HEK293 (cell line): ENCODE results near the gene MMRN2.

Experiments used
- CTCF ChIA-PET: fragments of 350-600 bp; formaldehyde crosslinking; extraction: SDS; loops from one replicate; lab custom pipeline; 2021; ENCODE audit warnings: antibody characterized with exemption; lab: Yijun Ruan, JAX
- POLR2A ChIA-PET: fragments of 300-600 bp; formaldehyde crosslinking; extraction: SDS; loops from one replicate; lab custom pipeline; 2020; ENCODE audit warnings: antibody characterized with exemption, inconsistent platforms; lab: Yijun Ruan, JAX
- H3K27ac ChIP-seq: fragments of 200-500 bp; sonication (Bioruptor generic); 2 replicates; pipeline ENCODE4 v1.5.1; 2014; ENCODE audit warnings: low read depth, low read length, control low read depth, inconsistent platforms; ENCODE audit errors: extremely low read depth
- H3K36me3 ChIP-seq, 2 experiments: fragments of 200-500 bp in 1 of 2; sonication (Bioruptor generic) in 1 of 2; 1 replicate in 1 of 2; 2 replicates in 1 of 2; pipeline ENCODE4 v1.5.1; 2014 to 2017; ENCODE audit warnings: inconsistent platforms in 2 of 2, low read length in 2 of 2; ENCODE audit not compliant: control insufficient read depth in 2 of 2, insufficient read depth in 1 of 2
- H3K4me1 ChIP-seq: fragments of 200-500 bp; sonication (Bioruptor generic); 2 replicates; pipeline ENCODE4 v1.5.1; 2014; ENCODE audit warnings: mild to moderate bottlenecking, low read length, inconsistent platforms; ENCODE audit not compliant: control insufficient read depth, insufficient read depth
- H3K4me3 ChIP-seq: 2 replicates; pipeline ENCODE4 v1.5.1; 2011; ENCODE audit warnings: low read depth, mild to moderate bottlenecking, control low read depth, low read length, moderate library complexity
- H3K9me3 ChIP-seq: fragments of 200-500 bp; sonication (Bioruptor generic); 2 replicates; pipeline ENCODE4 v1.5.1; 2014; ENCODE audit warnings: low read depth, low read length, inconsistent platforms; ENCODE audit not compliant: control insufficient read depth, insufficient read depth
- CTCF ChIP-seq: fragments of 450-650 bp; formaldehyde crosslinking; IDR thresholded peaks from 2 replicates; pipeline ENCODE4 v1.5.1; 2016; ENCODE audit warnings: missing biosample characterization, missing genetic modification characterization
- KLF16 ChIP-seq: fragments of 450-650 bp; formaldehyde crosslinking; IDR thresholded peaks from 2 replicates; pipeline ENCODE4 v1.5.1; 2017; ENCODE audit warnings: missing biosample characterization, missing genetic modification characterization
- PRDM10 ChIP-seq: fragments of 450-650 bp; formaldehyde crosslinking; IDR thresholded peaks from 2 replicates; pipeline ENCODE4 v1.5.1; 2016; ENCODE audit warnings: missing biosample characterization, missing genetic modification characterization
- PRDM6 ChIP-seq: fragments of 450-650 bp; formaldehyde crosslinking; IDR thresholded peaks from 2 replicates; pipeline ENCODE4 v1.5.1; 2017; ENCODE audit warnings: missing biosample characterization, missing genetic modification characterization
- SCRT2 ChIP-seq: fragments of 450-650 bp; formaldehyde crosslinking; IDR thresholded peaks from 2 replicates; pipeline ENCODE4 v1.5.1; 2016; ENCODE audit warnings: missing biosample characterization, missing genetic modification characterization
- SP3 ChIP-seq: fragments of 450-650 bp; formaldehyde crosslinking; IDR thresholded peaks from 2 replicates; pipeline ENCODE4 v1.5.1; 2016; ENCODE audit warnings: missing biosample characterization, missing genetic modification characterization
- ZBTB8A ChIP-seq: fragments of 450-650 bp; formaldehyde crosslinking; IDR thresholded peaks from 2 replicates; pipeline ENCODE4 v1.5.1; 2016; ENCODE audit warnings: missing biosample characterization, missing genetic modification characterization
- ZNF174 ChIP-seq: fragments of 450-650 bp; formaldehyde crosslinking; IDR thresholded peaks from 2 replicates; pipeline ENCODE4 v1.5.0; 2017; ENCODE audit warnings: missing biosample characterization, mild to moderate bottlenecking, missing genetic modification characterization
- ZNF2 ChIP-seq: fragments of 450-650 bp; formaldehyde crosslinking; IDR thresholded peaks from 2 replicates; pipeline ENCODE4 v1.5.1; 2016; ENCODE audit warnings: missing biosample characterization, missing genetic modification characterization
- ZNF202 ChIP-seq: fragments of 450-650 bp; formaldehyde crosslinking; IDR thresholded peaks from 2 replicates; pipeline ENCODE4 v1.5.1; 2016; ENCODE audit warnings: missing biosample characterization, missing genetic modification characterization, borderline replicate concordance
- ZNF24 ChIP-seq: fragments of 450-650 bp; formaldehyde crosslinking; IDR thresholded peaks from 2 replicates; pipeline ENCODE4 v1.5.1; 2016; ENCODE audit warnings: missing biosample characterization, missing genetic modification characterization
- ZNF292 ChIP-seq: fragments of 450-650 bp; formaldehyde crosslinking; IDR thresholded peaks from 2 replicates; pipeline ENCODE4 v1.5.1; 2016; ENCODE audit warnings: low read depth, missing biosample characterization, missing genetic modification characterization, borderline replicate concordance
- ZNF366 ChIP-seq: fragments of 450-650 bp; formaldehyde crosslinking; conservative IDR thresholded peaks from 2 replicates; pipeline ENCODE4 v1.5.1; 2016; ENCODE audit warnings: missing biosample characterization, missing genetic modification characterization
- ZNF621 ChIP-seq: fragments of 450-650 bp; formaldehyde crosslinking; IDR thresholded peaks from 2 replicates; pipeline ENCODE4 v1.5.1; 2017; ENCODE audit warnings: missing biosample characterization, missing genetic modification characterization
- ZNF623 ChIP-seq: fragments of 450-650 bp; formaldehyde crosslinking; IDR thresholded peaks from 2 replicates; pipeline ENCODE4 v1.5.1; 2016; ENCODE audit warnings: missing biosample characterization, missing genetic modification characterization
- ZNF654 ChIP-seq: fragments of 450-650 bp; formaldehyde crosslinking; IDR thresholded peaks from 2 replicates; pipeline ENCODE4 v1.5.1; 2016; ENCODE audit warnings: low read depth, missing biosample characterization, missing genetic modification characterization
- ZNF660 ChIP-seq: fragments of 450-650 bp; IDR thresholded peaks from 2 replicates; pipeline ENCODE4 v1.5.1; 2018; ENCODE audit warnings: missing biosample characterization, mild to moderate bottlenecking, missing genetic modification characterization
- TF ChIP-seq, protein P1 (sequence below): fragments of 450-650 bp; formaldehyde crosslinking; IDR thresholded peaks from 2 replicates; pipeline ENCODE4 v1.5.1; 2016; ENCODE audit warnings: missing biosample characterization, missing genetic modification characterization, low read depth

The MMRN2 gene

DNA sequence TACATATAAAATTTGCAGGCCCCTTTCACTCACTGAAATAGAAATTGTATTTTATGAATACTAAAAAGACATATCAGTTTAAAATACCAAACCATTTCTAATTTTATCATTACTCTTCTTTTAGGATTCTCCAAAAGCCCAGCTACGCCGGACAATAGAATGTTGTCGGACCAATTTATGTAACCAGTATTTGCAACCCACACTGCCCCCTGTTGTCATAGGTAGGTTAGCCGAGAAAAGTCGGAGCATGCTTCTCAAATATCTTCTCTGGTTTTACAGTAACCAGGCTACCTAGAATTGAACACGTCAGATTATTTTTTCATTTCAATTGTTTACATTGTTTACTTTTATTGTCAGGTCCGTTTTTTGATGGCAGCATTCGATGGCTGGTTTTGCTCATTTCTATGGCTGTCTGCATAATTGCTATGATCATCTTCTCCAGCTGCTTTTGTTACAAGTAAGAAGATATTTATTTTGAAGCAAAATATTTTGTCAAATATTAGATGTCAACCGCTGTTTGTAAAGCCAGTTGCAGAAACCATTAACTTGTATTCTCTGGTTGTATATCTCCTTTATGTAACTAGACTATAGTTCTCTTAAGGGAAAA lies 57.6 kb downstream of the MMRN2 start:
- Histone ChIP-seq H3K36me3 (peaks cover 12 to 38% of the 10 kb centered on the region in 2 experiments), H3K9me3 (no peaks in the 10 kb centered on the region), H3K27ac (no peak overlapping the region), H3K4me3 (no peak overlapping the region), H3K4me1 (no peaks in the 10 kb centered on the region)
- TF ChIP-seq ZNF2 (tag by site-specific recombination) = 0 out of 2 replicates have a peak, but pooled peaks have one; percentile 19
- no peak for TF ChIP-seq ZNF202 (tag by site-specific recombination)
- TF ChIP-seq ZNF292 (tag by site-specific recombination) = no peak
- no peak for TF ChIP-seq ZNF366 (tag by site-specific recombination)
- no peak for TF ChIP-seq SP3 (tag by site-specific recombination)
- no peak for TF ChIP-seq ZNF623
- TF ChIP-seq, protein P1, sequence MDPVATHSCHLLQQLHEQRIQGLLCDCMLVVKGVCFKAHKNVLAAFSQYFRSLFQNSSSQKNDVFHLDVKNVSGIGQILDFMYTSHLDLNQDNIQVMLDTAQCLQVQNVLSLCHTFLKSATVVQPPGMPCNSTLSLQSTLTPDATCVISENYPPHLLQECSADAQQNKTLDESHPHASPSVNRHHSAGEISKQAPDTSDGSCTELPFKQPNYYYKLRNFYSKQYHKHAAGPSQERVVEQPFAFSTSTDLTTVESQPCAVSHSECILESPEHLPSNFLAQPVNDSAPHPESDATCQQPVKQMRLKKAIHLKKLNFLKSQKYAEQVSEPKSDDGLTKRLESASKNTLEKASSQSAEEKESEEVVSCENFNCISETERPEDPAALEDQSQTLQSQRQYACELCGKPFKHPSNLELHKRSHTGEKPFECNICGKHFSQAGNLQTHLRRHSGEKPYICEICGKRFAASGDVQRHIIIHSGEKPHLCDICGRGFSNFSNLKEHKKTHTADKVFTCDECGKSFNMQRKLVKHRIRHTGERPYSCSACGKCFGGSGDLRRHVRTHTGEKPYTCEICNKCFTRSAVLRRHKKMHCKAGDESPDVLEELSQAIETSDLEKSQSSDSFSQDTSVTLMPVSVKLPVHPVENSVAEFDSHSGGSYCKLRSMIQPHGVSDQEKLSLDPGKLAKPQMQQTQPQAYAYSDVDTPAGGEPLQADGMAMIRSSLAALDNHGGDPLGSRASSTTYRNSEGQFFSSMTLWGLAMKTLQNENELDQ (tag by site-specific recombination) = no peak
- peak; percentile 71 for TF ChIP-seq ZNF654
- TF ChIP-seq SCRT2 (tag by site-specific recombination) = no peak
- TF ChIP-seq PRDM10 (tag by site-specific recombination) = no peak
- no peak for TF ChIP-seq PRDM6 (tag by site-specific recombination)
- no peak for TF ChIP-seq ZNF24 (tag by site-specific recombination)
- no peak for TF ChIP-seq ZNF174 (tag by site-specific recombination)
- peak; percentile 28; the same call in 1 of the 2 replicates for TF ChIP-seq CTCF (tag by site-specific recombination)
- TF ChIP-seq ZBTB8A = 0 out of 2 replicates have a peak, but pooled peaks have one; percentile 13
- TF ChIP-seq KLF16 (tag by site-specific recombination) = no peak
- TF ChIP-seq ZNF660 (tag by site-specific recombination) = 0 out of 2 replicates have a peak, but pooled peaks have one; percentile 46
- no peak for TF ChIP-seq ZNF621 (tag by site-specific recombination)
- ChIA-PET CTCF (interaction anchor here (0.5 to 6.2 kb wide), 23 partner anchors 8 to 318 kb away, joined by 3 to 34 read pairs (median 4); partner anchors contain the start of gene BMPR1A), POLR2A (interaction anchor here (2.6 kb wide), 1 partner anchor 143 kb away, joined by 9 read pairs; the partner anchor contains the start of gene BMPR1A)
